Measurements from ENCODE around the gene FNDC5. TPM values are rescaled to one million over a fixed set of nuclear protein-coding genes. Genes with fewer than 3 reads are reported as not detected.
A peak's percentile ranks its signal among the peaks of the same experiment; 100 is the strongest.

The FNDC5 gene
- total and polyA plus RNA-seq, 9 of the 15 experiments (the other 6 are each of a cell fraction or from before 2014, with no cell fraction given): 0.06 to 2.1 (median 0.22) TPM

- TF ChIP-seq CHAMP1 (IDR thresholded peaks at IDR 0.05) (no peak; the same call in 1 of the 2 replicates), STAG1 (CRISPR knock-in tag; IDR thresholded peaks at IDR 0.05; ENCODE audit: borderline replicate concordance) (peak; percentile 99), CUX1 (CRISPR knock-in tag; IDR thresholded peaks at IDR 0.05) (no peak), TCFL5 (CRISPR knock-in tag; conservative IDR thresholded peaks at IDR 0.05) (no peak), SIX5 (IDR thresholded peaks at IDR 0.05; ENCODE audit: borderline replicate concordance in 1 of 2, insufficient read depth in 1 of 2, low read depth in 1 of 2, low read length in 2 of 2) (no peak), HDAC2 (IDR thresholded peaks at IDR 0.05) (peak; percentile 96), PRMT5 (CRISPR knock-in tag; IDR thresholded peaks at IDR 0.05) (peak; percentile 99), CBFB (CRISPR knock-in tag; IDR thresholded peaks at IDR 0.05) (peak; percentile 93), CBX2 (IDR thresholded peaks at IDR 0.05; ENCODE audit: insufficient read depth, low read length, poor library complexity, severe bottlenecking) (no peak), ZNF778 (CRISPR knock-in tag; IDR thresholded peaks at IDR 0.05) (no peak), NKRF (IDR thresholded peaks at IDR 0.05; ENCODE audit: borderline replicate concordance) (peak; percentile 92), FOS (IDR thresholded peaks at IDR 0.05; ENCODE audit: extremely low read depth, insufficient read length) (no peak), ZEB2 (IDR thresholded peaks at IDR 0.05) (no peak), ZNF212 (CRISPR knock-in tag; IDR thresholded peaks at IDR 0.05) (no peak)
- TF ChIP-seq, protein P1, sequence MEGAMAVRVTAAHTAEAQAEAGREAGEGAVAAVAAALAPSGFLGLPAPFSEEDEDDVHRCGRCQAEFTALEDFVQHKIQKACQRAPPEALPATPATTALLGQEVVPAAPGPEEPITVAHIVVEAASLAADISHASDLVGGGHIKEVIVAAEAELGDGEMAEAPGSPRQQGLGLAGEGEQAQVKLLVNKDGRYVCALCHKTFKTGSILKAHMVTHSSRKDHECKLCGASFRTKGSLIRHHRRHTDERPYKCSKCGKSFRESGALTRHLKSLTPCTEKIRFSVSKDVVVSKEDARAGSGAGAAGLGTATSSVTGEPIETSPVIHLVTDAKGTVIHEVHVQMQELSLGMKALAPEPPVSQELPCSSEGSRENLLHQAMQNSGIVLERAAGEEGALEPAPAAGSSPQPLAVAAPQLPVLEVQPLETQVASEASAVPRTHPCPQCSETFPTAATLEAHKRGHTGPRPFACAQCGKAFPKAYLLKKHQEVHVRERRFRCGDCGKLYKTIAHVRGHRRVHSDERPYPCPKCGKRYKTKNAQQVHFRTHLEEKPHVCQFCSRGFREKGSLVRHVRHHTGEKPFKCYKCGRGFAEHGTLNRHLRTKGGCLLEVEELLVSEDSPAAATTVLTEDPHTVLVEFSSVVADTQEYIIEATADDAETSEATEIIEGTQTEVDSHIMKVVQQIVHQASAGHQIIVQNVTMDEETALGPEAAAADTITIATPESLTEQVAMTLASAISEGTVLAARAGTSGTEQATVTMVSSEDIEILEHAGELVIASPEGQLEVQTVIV (CRISPR knock-in tag; IDR thresholded peaks at IDR 0.05; ENCODE audit: borderline replicate concordance): no peak
Observed at GRCh38 chr1:32886004-32886827, 15.5 kb upstream of the FNDC5 start, which contains the start of gene HPCA (continued).

Data from K562 (cell line).